Keratinocyte (primary cell): ENCODE measurements around the gene RAET1E. TPM values are rescaled to one million over a fixed set of nuclear protein-coding genes. Genes with fewer than 3 reads are reported as not detected.

Experiments
- DNase-seq: peaks from one replicate; pipeline ENCODE4 v3.0.0-alpha.2; 2011; ENCODE audit warnings: low read depth, missing footprints, low spot score
- FAIRE-seq: peaks from 2 replicates; lab custom pipeline; 2011; peaks lifted over from hg19 to GRCh38; lab: Jason Lieb, UNC
- H2AFZ ChIP-seq: 2 replicates; pipeline ENCODE4 v1.6.0; 2012; ENCODE audit warnings: low read length, control low read depth, inconsistent platforms; ENCODE audit not compliant: control insufficient read depth
- H3K27ac ChIP-seq: 2 replicates; pipeline ENCODE4 v1.5.1; 2011; ENCODE audit warnings: low read length; ENCODE audit not compliant: control insufficient read depth, insufficient read depth
- H3K27me3 ChIP-seq: 3 replicates; pipeline ENCODE4 v1.6.0; 2011; ENCODE audit warnings: low read length; ENCODE audit not compliant: control insufficient read depth, insufficient read depth; ENCODE audit errors: extremely low read depth
- H3K36me3 ChIP-seq, 2 experiments: 2 replicates in 1 of 2; 3 replicates in 1 of 2; pipeline ENCODE4 v1.5.1; 2011; ENCODE audit warnings: low read length in 2 of 2, mild to moderate bottlenecking in 1 of 2; ENCODE audit not compliant: control insufficient read depth in 2 of 2, insufficient read depth in 2 of 2; ENCODE audit errors: extremely low read depth in 1 of 2
- H3K4me1 ChIP-seq: 3 replicates; pipeline ENCODE4 v1.5.1; 2011; ENCODE audit warnings: low read length; ENCODE audit not compliant: control insufficient read depth, insufficient read depth; ENCODE audit errors: extremely low read depth
- H3K4me2 ChIP-seq: 3 replicates; pipeline ENCODE4 v1.6.0; 2011; ENCODE audit warnings: low read depth, low read length; ENCODE audit not compliant: control insufficient read depth, insufficient read depth; ENCODE audit errors: extremely low read depth
- H3K4me3 ChIP-seq, 3 experiments: fragments of 200-600 bp in 1 of 3; sonication (generic) in 1 of 3; 2 replicates in 2 of 3; 3 replicates in 1 of 3; pipeline ENCODE4 v1.5.1; 2011 to 2016; ENCODE audit warnings: low read length in 3 of 3, mild to moderate bottlenecking in 3 of 3, control low read depth in 2 of 3, inconsistent platforms in 1 of 3, low read depth in 1 of 3, mixed read lengths in 1 of 3, mixed run types in 1 of 3, moderate library complexity in 1 of 3; ENCODE audit not compliant: control insufficient read depth in 2 of 3, insufficient read depth in 2 of 3; ENCODE audit errors: extremely low read depth in 1 of 3
- H3K79me2 ChIP-seq: 2 replicates; pipeline ENCODE4 v1.6.0; 2012; ENCODE audit warnings: low read length; ENCODE audit not compliant: control insufficient read depth, insufficient read depth
- H3K9ac ChIP-seq: 3 replicates; pipeline ENCODE4 v1.6.0; 2011; ENCODE audit warnings: low read length; ENCODE audit not compliant: control insufficient read depth, insufficient read depth; ENCODE audit errors: extremely low read depth
- H3K9me1 ChIP-seq: 3 replicates; pipeline ENCODE4 v1.6.0; 2011; ENCODE audit warnings: low read length; ENCODE audit not compliant: control insufficient read depth, insufficient read depth; ENCODE audit errors: extremely low read depth
- H3K9me3 ChIP-seq: 2 replicates; pipeline ENCODE4 v1.5.1; 2012; ENCODE audit warnings: low read depth, low read length; ENCODE audit not compliant: control insufficient read depth
- H4K20me1 ChIP-seq: 3 replicates; pipeline ENCODE4 v1.6.0; 2011; ENCODE audit warnings: low read length; ENCODE audit not compliant: control insufficient read depth, insufficient read depth; ENCODE audit errors: extremely low read depth
- EZH2 ChIP-seq: IDR thresholded peaks from one replicate; pipeline ENCODE4 v1.6.1; 2012; ENCODE audit warnings: inconsistent platforms, mild to moderate bottlenecking, low read length, moderate library complexity
- dilution Hi-C: fragments of 300-500 bp; cut with MboI; formaldehyde crosslinking; loops from one replicate; pipeline ENCODE4 v1.7.0; 2020; ENCODE audit warnings: low sequenced_read_pairs; ENCODE audit not compliant: extremely low pct_ligation_motif_present
- polyA plus RNA-seq, 5 experiments: library from polyadenylated mRNA; depleted of rRNA in 3 of 5; stranded (reverse) in 3 of 5; stranded (forward) in 1 of 5; unstranded in 1 of 5; fragments of >200 nt; gene quantifications; 1 replicate in 1 of 5; 2 replicates in 3 of 5; 3 replicates in 1 of 5; pipeline versions ENCODE4 v1.2.1 to v1.2.3, GENCODE V29; 2011 to 2012; ENCODE audit warnings: missing spikeins in 2 of 5, low read depth in 1 of 5, low replicate concordance in 1 of 5
- TF ChIP-seq, protein P1 (sequence below), 3 experiments: IDR thresholded peaks in 1 of 3; conservative IDR thresholded peaks in 1 of 3; optimal IDR thresholded peaks in 1 of 3; 2 replicates in 2 of 3; 3 replicates in 1 of 3; pipeline versions ENCODE3 to v1.5.1; 2011; ENCODE audit warnings: low read length in 3 of 3, mild to moderate bottlenecking in 3 of 3, moderate library complexity in 2 of 3, control low read depth in 1 of 3, inconsistent platforms in 1 of 3; ENCODE audit not compliant: insufficient read depth in 2 of 3; ENCODE audit errors: extremely low read depth in 1 of 3

Gene RAET1E
- polyA plus RNA-seq, 1 donor (not counting 4 experiments of a cell fraction or from before 2014, with no cell fraction given) = 14.0 TPM

DNA sequence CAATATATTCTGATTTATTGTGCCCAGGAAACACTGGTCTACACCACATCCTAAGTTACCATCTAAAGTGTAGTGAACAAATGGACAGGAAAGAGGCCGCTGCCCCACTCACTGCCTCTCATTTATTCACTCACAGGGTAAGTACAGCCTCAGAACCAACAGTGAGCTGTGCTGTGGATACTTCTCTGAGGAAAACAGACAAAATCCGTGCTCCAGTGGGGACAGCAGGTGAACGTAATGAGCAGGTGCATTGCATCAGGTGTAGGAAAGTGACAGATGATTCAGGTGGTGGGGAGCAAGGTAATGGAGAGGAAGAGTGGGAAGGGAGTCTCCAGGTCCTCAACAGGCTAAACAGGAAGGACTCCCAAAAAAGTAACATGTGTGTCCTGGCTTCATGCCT lies 35.5 kb upstream of the RAET1E start:
- TF ChIP-seq, protein P1, sequence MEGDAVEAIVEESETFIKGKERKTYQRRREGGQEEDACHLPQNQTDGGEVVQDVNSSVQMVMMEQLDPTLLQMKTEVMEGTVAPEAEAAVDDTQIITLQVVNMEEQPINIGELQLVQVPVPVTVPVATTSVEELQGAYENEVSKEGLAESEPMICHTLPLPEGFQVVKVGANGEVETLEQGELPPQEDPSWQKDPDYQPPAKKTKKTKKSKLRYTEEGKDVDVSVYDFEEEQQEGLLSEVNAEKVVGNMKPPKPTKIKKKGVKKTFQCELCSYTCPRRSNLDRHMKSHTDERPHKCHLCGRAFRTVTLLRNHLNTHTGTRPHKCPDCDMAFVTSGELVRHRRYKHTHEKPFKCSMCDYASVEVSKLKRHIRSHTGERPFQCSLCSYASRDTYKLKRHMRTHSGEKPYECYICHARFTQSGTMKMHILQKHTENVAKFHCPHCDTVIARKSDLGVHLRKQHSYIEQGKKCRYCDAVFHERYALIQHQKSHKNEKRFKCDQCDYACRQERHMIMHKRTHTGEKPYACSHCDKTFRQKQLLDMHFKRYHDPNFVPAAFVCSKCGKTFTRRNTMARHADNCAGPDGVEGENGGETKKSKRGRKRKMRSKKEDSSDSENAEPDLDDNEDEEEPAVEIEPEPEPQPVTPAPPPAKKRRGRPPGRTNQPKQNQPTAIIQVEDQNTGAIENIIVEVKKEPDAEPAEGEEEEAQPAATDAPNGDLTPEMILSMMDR (optimal IDR thresholded peaks at IDR 0.05 in 1 of 3, IDR thresholded peaks at IDR 0.05 in 1 of 3, conservative IDR thresholded peaks at IDR 0.05 in 1 of 3; ENCODE audit: extremely low read depth in 1 of 3, insufficient read depth in 2 of 3, low read length in 3 of 3) = no peak
- TF ChIP-seq EZH2 = no peak
- Histone ChIP-seq H3K4me1 (peaks cover 3% of the 10 kb centered on the region), H3K4me3 (no peak overlapping the region), H3K36me3 (no peaks in the 10 kb centered on the region), H3K9me3 (no peaks in the 10 kb centered on the region), H2AFZ (no peak overlapping the region), H3K79me2 (no peaks in the 10 kb centered on the region), H4K20me1 (no peaks in the 10 kb centered on the region), H3K27ac (no peak overlapping the region), H3K4me2 (no peak overlapping the region), H3K9ac (no peak overlapping the region), H3K9me1 (no peaks in the 10 kb centered on the region), H3K27me3 (peaks cover 18% of the 10 kb centered on the region)
- DNase-seq = no peak
- FAIRE-seq = no peak
- dilution Hi-C loops = no loop called here

DNA sequence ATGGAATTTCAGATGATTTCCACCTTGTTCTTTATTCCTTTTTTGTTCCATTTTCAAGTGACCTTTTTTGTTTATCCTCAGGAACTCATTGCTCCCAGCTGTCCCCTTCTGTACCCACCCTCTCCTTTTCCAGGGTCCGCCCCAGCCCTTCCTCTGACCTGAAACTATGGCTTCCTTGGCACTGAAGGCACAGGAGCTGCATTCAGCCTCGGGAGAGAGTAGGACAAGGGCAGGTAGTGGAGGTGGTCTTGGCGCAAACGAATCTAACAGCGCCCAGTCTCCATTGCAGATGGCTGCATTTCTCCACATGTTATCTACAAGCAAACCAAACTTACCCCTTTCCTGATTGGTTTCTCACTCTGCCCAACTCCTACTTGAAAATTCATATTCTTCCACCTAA lies 35.1 kb upstream of the RAET1E start:
- dilution Hi-C loops = no loop called here
- no peaks in the 10 kb centered on the region for H3K9me1 ChIP-seq
- no peak overlapping the region for H3K9ac ChIP-seq
- H2AFZ ChIP-seq = no peak overlapping the region
- H3K4me3 ChIP-seq = no peak overlapping the region
- H3K27ac ChIP-seq = no peak overlapping the region
- no peaks in the 10 kb centered on the region for H3K79me2 ChIP-seq
- no peaks in the 10 kb centered on the region for H3K36me3 ChIP-seq
- H3K27me3 ChIP-seq = peaks cover 15% of the 10 kb centered on the region
- TF ChIP-seq, protein P1 (optimal IDR thresholded peaks at IDR 0.05 in 1 of 3, IDR thresholded peaks at IDR 0.05 in 1 of 3, conservative IDR thresholded peaks at IDR 0.05 in 1 of 3; ENCODE audit: extremely low read depth in 1 of 3, insufficient read depth in 2 of 3, low read length in 3 of 3) = no peak
- TF ChIP-seq EZH2 = no peak
- FAIRE-seq (no peak), DNase-seq (no peak)
- H3K4me2 ChIP-seq = no peak overlapping the region
- no peaks in the 10 kb centered on the region for H4K20me1 ChIP-seq
- no peaks in the 10 kb centered on the region for H3K9me3 ChIP-seq
- H3K4me1 ChIP-seq = no peaks in the 10 kb centered on the region
